ENCODE results near the gene C4B. TPM values are rescaled to one million over a fixed set of nuclear protein-coding genes. Genes with fewer than 3 reads are reported as not detected.
"Not testable (repeated sequence)": the region's sequence is repeated elsewhere in the genome, so short reads cannot be mapped to it uniquely, and the experiment has no call there.

Gene C4B
- total RNA-seq, 4 donors from 2014 or later: 2.2 to 7.4 (median 5.2) TPM

- intact Hi-C loops (cut with DNase I): no loop called here
- peaks cover 0 to 5% (median 0%) of the 10 kb centered on the region in 3 donors for H3K36me3 ChIP-seq
- TF ChIP-seq POLR2A (IDR thresholded peaks at IDR 0.05) (no peak), CTCF (IDR thresholded peaks at IDR 0.05) (peak; percentile 67 to 87 (median 76))
- H3K4me1 ChIP-seq: peaks cover 5 to 33% (median 29%) of the 10 kb centered on the region in 3 donors
- no peaks in the 10 kb centered on the region for H3K27me3 ChIP-seq
- peak overlapping the region in 3 of 4 donors; percentile 71 to 89 (median 73) for H3K27ac ChIP-seq
- H3K4me3 ChIP-seq: no peak overlapping the region
- WGBS, 2 donors: 44 to 53% methylated on average over 7 to 10 of the region's 42 CpGs
- DNase-seq: no peak
- H3K9me3 ChIP-seq: no peaks in the 10 kb centered on the region
These were observed 33.5 kb downstream of the C4B start for GRCh38 chr6:32047855-32048766.

GRCh38 chr6:32049149-32049548 is 34.6 kb downstream of the C4B start:
- H3K9me3 ChIP-seq; H3K27me3 ChIP-seq; H3K4me3 ChIP-seq; H3K36me3 ChIP-seq; intact Hi-C loops (cut with DNase I); DNase-seq: not testable (repeated sequence)
- H3K4me1 ChIP-seq: peaks cover 5 to 33% (median 29%) of the 10 kb centered on the region in 3 donors
- WGBS, 2 donors: 80 to 93% methylated on average over 1 to 7 of the region's 21 CpGs
- peak overlapping the region in 2 of 4 donors; percentile 1 to 52 for H3K27ac ChIP-seq

GRCh38 chr6:32049736-32050135 is 35.1 kb downstream of the C4B start:
- H3K27me3 ChIP-seq; H3K4me3 ChIP-seq; H3K36me3 ChIP-seq; intact Hi-C loops (cut with DNase I); DNase-seq; H3K9me3 ChIP-seq: not testable (repeated sequence)
- Histone ChIP-seq H3K27ac (peak overlapping the region in 2 of 4 donors; percentile 1 to 52), H3K4me1 (peaks cover 5 to 33% (median 29%) of the 10 kb centered on the region in 3 donors)
- WGBS, 2 donors: 91 to 100% methylated on average over 1 to 5 of the region's 11 CpGs

- Histone ChIP-seq H3K36me3 (peaks cover 0 to 10% (median 0%) of the 10 kb centered on the region in 3 donors), H3K4me1 (peaks cover 5 to 33% (median 29%) of the 10 kb centered on the region in 3 donors), H3K27ac (peak overlapping the region in 1 of 4 donors; percentile 52), H3K4me3 (no peak overlapping the region), H3K27me3 (no peaks in the 10 kb centered on the region), H3K9me3 (no peaks in the 10 kb centered on the region)
- TF ChIP-seq CTCF (IDR thresholded peaks at IDR 0.05): no peak
- no peak for TF ChIP-seq POLR2A (IDR thresholded peaks at IDR 0.05)
- WGBS, 2 donors: 57 to 70% methylated on average over 4 to 5 of the region's 5 CpGs
- intact Hi-C loops (cut with DNase I): no loop called here
- DNase-seq: no peak
These were observed 36.0 kb downstream of the C4B start for GRCh38 chr6:32050562-32050961.

GRCh38 chr6:32052626-32053025 is 38.0 kb downstream of the C4B start:
- H3K27ac ChIP-seq; H3K9me3 ChIP-seq; intact Hi-C loops (cut with DNase I); H3K4me3 ChIP-seq; DNase-seq; H3K27me3 ChIP-seq: not testable (repeated sequence)
- H3K36me3 ChIP-seq: peaks cover 0 to 12% (median 0%) of the 10 kb centered on the region in 3 donors
- 100% methylated on average over 1 of the region's 20 CpGs; no CpG with 5 or more reads in 1 of the 2 donors for WGBS, 2 donors
- peaks cover 0 to 14% (median 11%) of the 10 kb centered on the region in 3 donors for H3K4me1 ChIP-seq

DNA sequence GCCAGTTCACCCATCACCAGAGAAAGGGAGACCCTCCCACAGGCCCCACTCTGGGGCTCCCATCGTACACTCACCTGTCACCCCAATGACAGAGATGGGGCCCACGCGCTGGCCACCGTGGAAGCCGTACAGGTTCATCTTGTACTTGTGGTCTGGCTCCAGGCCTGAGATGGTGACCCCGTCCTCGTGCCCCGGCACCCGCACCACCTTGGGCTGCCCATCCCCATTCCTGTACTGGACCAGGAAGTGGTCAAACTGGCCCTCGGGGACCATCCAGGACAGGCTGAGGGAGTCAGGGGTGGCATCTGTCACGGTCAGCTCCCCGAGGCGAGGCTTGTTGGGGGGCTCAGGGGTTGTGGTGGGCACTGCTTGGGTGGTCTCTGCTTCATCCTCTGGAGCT is 38.7 kb downstream of the C4B start:
- DNase-seq; H3K27ac ChIP-seq; H3K4me3 ChIP-seq; intact Hi-C loops (cut with DNase I); H3K9me3 ChIP-seq; H3K27me3 ChIP-seq: not testable (repeated sequence)
- Histone ChIP-seq H3K4me1 (peaks cover 0 to 11% (median 5%) of the 10 kb centered on the region in 3 donors), H3K36me3 (peaks cover 0 to 15% (median 0%) of the 10 kb centered on the region in 3 donors)
- 60% methylated on average over 1 of the region's 13 CpGs; no CpG with 5 or more reads in 1 of the 2 donors for WGBS, 2 donors

GRCh38 chr6:32055756-32056155 is 41.2 kb downstream of the C4B start:
- not testable (repeated sequence) for H3K4me3 ChIP-seq

More at GRCh38 chr6:32055756-32056155, 41.2 kb downstream of the C4B start:
- WGBS, 2 donors: 91 to 100% methylated on average over 1 to 2 of the region's 21 CpGs
- peaks cover 0 to 22% (median 0%) of the 10 kb centered on the region in 3 donors for H3K36me3 ChIP-seq
- H3K27me3 ChIP-seq; H3K27ac ChIP-seq; intact Hi-C loops (cut with DNase I); DNase-seq; H3K9me3 ChIP-seq: not testable (repeated sequence)
- peaks cover 0 to 12% (median 0%) of the 10 kb centered on the region in 3 donors for H3K4me1 ChIP-seq

Measured in esophagus squamous epithelium (tissue), 5 donors.